ENCODE results near the gene ASCC1. TPM values are rescaled to one million over a fixed set of nuclear protein-coding genes. Genes with fewer than 3 reads are reported as not detected.

The ASCC1 gene
- total RNA-seq, 2 donors from 2014 or later: 15.2 to 30.3 TPM

- Histone ChIP-seq H3K27ac (no peak overlapping the region), H3K4me1 (ENCODE audit: control insufficient read depth in 1 of 2, low read depth in 2 of 2) (no peaks in the 10 kb centered on the region), H3K4me3 (no peak overlapping the region), H3K27me3 (replicated peaks; ENCODE audit: insufficient read depth) (no peaks in the 10 kb centered on the region), H3K9me3 (no peaks in the 10 kb centered on the region), H3K36me3 (no peaks in the 10 kb centered on the region)
- DNase-seq (ENCODE audit: low spot score): no peak
- TF ChIP-seq CTCF (IDR thresholded peaks at IDR 0.05): no peak
- ATAC-seq (ENCODE audit: insufficient number of reproducible peaks, low FRiP score, low read depth): no peak
These were observed 69.3 kb downstream of the ASCC1 start for GRCh38 chr10:72146559-72147323.

GRCh38 chr10:72146071-72146470 lies 70.0 kb downstream of the ASCC1 start:
- no peaks in the 10 kb centered on the region for H3K9me3 ChIP-seq
- no peak for ATAC-seq (ENCODE audit: insufficient number of reproducible peaks, low FRiP score, low read depth)
- H3K4me1 ChIP-seq (ENCODE audit: control insufficient read depth in 1 of 2, low read depth in 2 of 2): no peaks in the 10 kb centered on the region
- DNase-seq (ENCODE audit: low spot score): no peak
- TF ChIP-seq CTCF (IDR thresholded peaks at IDR 0.05): no peak
- no peak overlapping the region for H3K27ac ChIP-seq
- no peaks in the 10 kb centered on the region for H3K36me3 ChIP-seq
- no peaks in the 10 kb centered on the region for H3K27me3 ChIP-seq (replicated peaks; ENCODE audit: insufficient read depth)
- H3K4me3 ChIP-seq: no peak overlapping the region

GRCh38 chr10:72145657-72146056 lies 70.4 kb downstream of the ASCC1 start:
- Histone ChIP-seq H3K27ac (no peak overlapping the region), H3K4me3 (no peak overlapping the region), H3K36me3 (no peaks in the 10 kb centered on the region), H3K9me3 (no peaks in the 10 kb centered on the region), H3K27me3 (replicated peaks; ENCODE audit: insufficient read depth) (no peaks in the 10 kb centered on the region), H3K4me1 (ENCODE audit: control insufficient read depth in 1 of 2, low read depth in 2 of 2) (no peaks in the 10 kb centered on the region)
- ATAC-seq (ENCODE audit: insufficient number of reproducible peaks, low FRiP score, low read depth) (no peak), DNase-seq (ENCODE audit: low spot score) (no peak)
- no peak for TF ChIP-seq CTCF (IDR thresholded peaks at IDR 0.05)

GRCh38 chr10:72140850-72141249 lies 75.2 kb downstream of the ASCC1 start:
- DNase-seq (ENCODE audit: low spot score) (no peak), ATAC-seq (ENCODE audit: insufficient number of reproducible peaks, low FRiP score, low read depth) (no peak)
- Histone ChIP-seq H3K36me3 (no peaks in the 10 kb centered on the region), H3K27ac (no peak overlapping the region), H3K27me3 (replicated peaks; ENCODE audit: insufficient read depth) (no peaks in the 10 kb centered on the region), H3K9me3 (no peaks in the 10 kb centered on the region), H3K4me1 (ENCODE audit: control insufficient read depth in 1 of 2, low read depth in 2 of 2) (no peaks in the 10 kb centered on the region), H3K4me3 (no peak overlapping the region)
- TF ChIP-seq CTCF (IDR thresholded peaks at IDR 0.05): no peak

GRCh38 chr10:72140174-72140573 lies 75.9 kb downstream of the ASCC1 start:
- no peaks in the 10 kb centered on the region for H3K27me3 ChIP-seq (replicated peaks; ENCODE audit: insufficient read depth)
- H3K4me1 ChIP-seq (ENCODE audit: control insufficient read depth in 1 of 2, low read depth in 2 of 2): no peaks in the 10 kb centered on the region
- no peak overlapping the region for H3K4me3 ChIP-seq
- no peaks in the 10 kb centered on the region for H3K9me3 ChIP-seq
- no peak for TF ChIP-seq CTCF (IDR thresholded peaks at IDR 0.05)
- no peak for DNase-seq (ENCODE audit: low spot score)
- H3K27ac ChIP-seq: no peak overlapping the region
- no peak for ATAC-seq (ENCODE audit: insufficient number of reproducible peaks, low FRiP score, low read depth)
- no peaks in the 10 kb centered on the region for H3K36me3 ChIP-seq
